Neuron (in vitro differentiated cells): ENCODE measurements around the gene RPL10.
"Not testable (repeated sequence)": the region's sequence is repeated elsewhere in the genome, so short reads cannot be mapped to it uniquely, and the experiment has no call there.

Source experiments
- H2AFZ ChIP-seq: one replicate; pipeline ENCODE4 v1.6.1; 2013; ENCODE audit warnings: low read depth, mild to moderate bottlenecking, inconsistent platforms, low read length, moderate library complexity
- H3K27me3 ChIP-seq: one replicate; pipeline ENCODE4 v1.6.1; 2013; ENCODE audit warnings: low read length; ENCODE audit not compliant: insufficient read depth
- H3K36me3 ChIP-seq: one replicate; pipeline ENCODE4 v1.6.1; 2013; ENCODE audit warnings: low read length; ENCODE audit not compliant: insufficient read depth
- H3K4me1 ChIP-seq: one replicate; pipeline ENCODE4 v1.6.1; 2013; ENCODE audit warnings: low read length; ENCODE audit not compliant: insufficient read depth
- H3K4me3 ChIP-seq: 2 replicates; pipeline ENCODE4 v1.5.1; 2013; ENCODE audit warnings: mild to moderate bottlenecking, low read length, moderate library complexity
- H3K9me3 ChIP-seq: one replicate; pipeline ENCODE4 v1.6.1; 2013; ENCODE audit warnings: low read length

The RPL10 gene

GRCh38 chrX:154388649-154389048 is 9.5 kb upstream of the RPL10 start:
- not testable (repeated sequence) for H2AFZ ChIP-seq, H3K4me1 ChIP-seq, H3K9me3 ChIP-seq, H3K27me3 ChIP-seq, H3K36me3 ChIP-seq, H3K4me3 ChIP-seq

- H3K9me3 ChIP-seq, H3K27me3 ChIP-seq, H2AFZ ChIP-seq, H3K4me1 ChIP-seq, H3K4me3 ChIP-seq, H3K36me3 ChIP-seq: not testable (repeated sequence)
These were observed 8.1 kb upstream of the RPL10 start for GRCh38 chrX:154389812-154390747.

DNA sequence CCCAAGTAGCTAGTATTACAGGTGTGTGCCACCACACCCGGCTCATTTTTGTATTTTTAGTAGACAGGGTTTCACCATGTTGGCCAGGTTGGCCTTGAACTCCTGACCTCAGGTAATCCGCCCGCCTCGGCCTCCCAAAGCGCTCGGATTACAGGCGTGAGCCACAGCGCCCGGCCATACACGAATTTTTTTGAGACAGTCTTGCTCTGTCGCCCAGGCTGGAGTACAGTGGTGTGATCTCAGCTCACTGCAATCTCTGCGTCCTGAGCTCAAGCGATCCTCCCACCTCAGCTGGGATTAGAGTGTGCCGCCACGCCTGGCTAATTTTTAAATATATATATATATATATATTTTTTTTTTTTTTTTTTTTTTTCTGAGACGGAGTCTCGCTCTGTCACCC is 1.8 kb upstream of the RPL10 start:
- not testable (repeated sequence) for H3K4me3 ChIP-seq, H2AFZ ChIP-seq, H3K27me3 ChIP-seq, H3K9me3 ChIP-seq
- H3K36me3 ChIP-seq, result peaks cover 21% of the 10 kb centered on the region
- peaks cover 15% of the 10 kb centered on the region for H3K4me1 ChIP-seq

DNA sequence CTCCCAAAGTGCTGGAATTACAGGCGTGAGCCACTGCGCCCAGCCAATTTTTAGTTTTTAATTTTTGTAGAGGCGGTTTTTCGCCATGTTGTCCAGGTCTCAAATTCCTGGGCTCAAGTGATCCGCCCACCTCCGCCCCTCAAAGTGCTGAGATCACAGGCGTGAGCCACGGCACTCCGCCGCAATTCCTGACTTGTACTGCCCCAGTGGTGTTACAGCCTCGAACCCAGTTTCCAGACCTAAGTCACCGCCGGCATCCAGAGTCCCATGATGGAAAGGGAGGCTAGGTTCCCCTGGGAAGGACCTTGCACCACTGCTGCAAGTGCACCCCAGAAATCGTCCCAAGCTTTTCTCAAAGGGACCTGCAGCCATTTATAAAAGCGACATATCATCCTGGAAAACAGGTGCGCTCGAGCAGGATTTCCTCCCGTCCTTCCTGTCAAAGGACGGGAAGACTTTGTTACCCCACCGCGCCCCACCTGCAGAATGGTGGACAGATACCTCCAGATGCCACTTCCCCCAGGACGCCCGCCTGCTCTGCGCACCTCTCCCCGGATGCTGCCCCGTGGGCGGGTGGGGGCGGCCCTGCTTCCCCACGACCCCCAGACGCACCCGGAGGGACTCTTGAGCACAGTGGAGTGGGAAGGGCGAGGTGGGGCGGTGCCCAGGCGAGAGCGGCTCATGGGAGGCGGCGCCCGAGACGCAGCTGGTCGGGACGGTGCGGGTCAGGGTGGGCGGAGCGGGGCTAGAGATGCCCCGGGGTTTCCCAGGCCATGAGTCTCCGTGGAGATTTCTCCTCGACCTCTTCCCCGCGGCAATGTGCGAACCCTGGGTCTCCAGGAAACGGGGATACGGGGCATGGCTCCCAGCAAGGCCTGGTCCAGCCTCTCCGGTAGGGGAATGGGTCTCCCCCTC is 947 bp upstream of the RPL10 start:
- H3K27me3 ChIP-seq, result no peaks in the 10 kb centered on the region
- peak overlapping the region; percentile 95 for H3K4me3 ChIP-seq
- no peaks in the 10 kb centered on the region for H3K9me3 ChIP-seq
- H3K36me3 ChIP-seq, result peaks cover 21% of the 10 kb centered on the region
- no peak overlapping the region for H2AFZ ChIP-seq
- H3K4me1 ChIP-seq, result peaks cover 15% of the 10 kb centered on the region

GRCh38 chrX:154398668-154399526 is 720 bp downstream of the RPL10 start:
- Histone ChIP-seq H3K36me3 (peaks cover 21% of the 10 kb centered on the region), H3K4me1 (peaks cover 15% of the 10 kb centered on the region), H2AFZ (no peak overlapping the region), H3K27me3 (no peaks in the 10 kb centered on the region), H3K9me3 (no peaks in the 10 kb centered on the region), H3K4me3 (peak overlapping the region; percentile 95)

- Histone ChIP-seq H3K36me3 (peaks cover 21% of the 10 kb centered on the region), H2AFZ (no peak overlapping the region), H3K27me3 (no peaks in the 10 kb centered on the region), H3K9me3 (no peaks in the 10 kb centered on the region), H3K4me1 (peaks cover 15% of the 10 kb centered on the region), H3K4me3 (peak overlapping the region; percentile 95)
These were observed 1.6 kb downstream of the RPL10 start for GRCh38 chrX:154399527-154400368.

GRCh38 chrX:154400369-154400817 is 2.2 kb downstream of the RPL10 start:
- not testable (repeated sequence) for H3K4me3 ChIP-seq, H3K9me3 ChIP-seq, H2AFZ ChIP-seq, H3K27me3 ChIP-seq
- Histone ChIP-seq H3K4me1 (peaks cover 15% of the 10 kb centered on the region), H3K36me3 (peaks cover 21% of the 10 kb centered on the region)

DNA sequence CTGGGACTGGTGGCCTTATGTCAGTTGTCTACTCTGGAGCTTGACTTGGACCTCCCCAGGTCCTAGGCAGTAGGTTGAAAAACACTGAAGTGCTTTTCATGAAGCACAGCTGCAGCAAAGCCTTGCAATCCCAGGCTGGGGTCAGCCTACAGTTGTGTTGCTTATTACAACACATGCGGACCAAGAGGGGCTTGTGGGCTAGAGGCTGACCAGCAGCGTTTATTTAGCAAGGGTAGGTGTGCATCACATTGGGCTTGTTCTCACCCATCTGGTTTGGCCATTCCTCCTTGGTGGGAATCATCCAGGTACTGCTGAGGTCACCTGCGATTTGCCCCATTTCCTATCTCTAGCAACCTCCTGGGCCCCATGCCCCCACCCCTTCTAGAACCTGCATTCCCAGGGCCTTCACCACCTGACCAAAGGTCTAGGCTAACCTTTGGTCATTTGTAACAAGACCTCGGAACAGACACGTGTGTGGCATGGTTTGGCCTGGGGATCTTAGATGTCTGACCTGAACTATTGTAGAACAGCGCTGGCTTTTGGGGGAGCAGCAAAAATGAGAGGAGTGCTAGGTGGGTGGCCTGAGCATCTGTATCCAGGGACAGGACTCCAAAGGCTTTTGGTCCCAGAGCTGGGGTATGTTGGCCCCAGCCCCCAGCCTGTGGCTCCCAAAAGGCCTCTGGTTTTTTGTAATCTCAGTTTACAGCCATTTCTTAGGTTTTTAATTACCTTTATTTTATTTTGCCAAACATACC is 3.0 kb downstream of the RPL10 start:
- H2AFZ ChIP-seq, result no peak overlapping the region
- H3K4me3 ChIP-seq, result no peak overlapping the region
- no peaks in the 10 kb centered on the region for H3K27me3 ChIP-seq
- H3K9me3 ChIP-seq, result no peaks in the 10 kb centered on the region
- H3K36me3 ChIP-seq, result peaks cover 21% of the 10 kb centered on the region
- H3K4me1 ChIP-seq, result peaks cover 15% of the 10 kb centered on the region

- no peaks in the 10 kb centered on the region for H3K9me3 ChIP-seq
- H2AFZ ChIP-seq, result no peak overlapping the region
- no peak overlapping the region for H3K4me3 ChIP-seq
- peaks cover 15% of the 10 kb centered on the region for H3K4me1 ChIP-seq
- H3K27me3 ChIP-seq, result no peaks in the 10 kb centered on the region
- H3K36me3 ChIP-seq, result peaks cover 21% of the 10 kb centered on the region
These were observed 3.9 kb downstream of the RPL10 start for GRCh38 chrX:154401918-154402621.

GRCh38 chrX:154402622-154403127 is 4.5 kb downstream of the RPL10 start:
- H3K4me3 ChIP-seq, result no peak overlapping the region

GRCh38 chrX:154403192-154403591 is 5.0 kb downstream of the RPL10 start:
- H3K27me3 ChIP-seq, result no peaks in the 10 kb centered on the region
- H3K36me3 ChIP-seq, result peaks cover 21% of the 10 kb centered on the region
- H3K4me3 ChIP-seq, result no peak overlapping the region
- H3K4me1 ChIP-seq, result peaks cover 13% of the 10 kb centered on the region
- no peak overlapping the region for H2AFZ ChIP-seq
- H3K9me3 ChIP-seq, result no peaks in the 10 kb centered on the region

More at GRCh38 chrX:154402622-154403127, 4.5 kb downstream of the RPL10 start:
- Histone ChIP-seq H3K27me3 (no peaks in the 10 kb centered on the region), H3K4me1 (peaks cover 13% of the 10 kb centered on the region), H2AFZ (no peak overlapping the region), H3K9me3 (no peaks in the 10 kb centered on the region), H3K36me3 (peaks cover 21% of the 10 kb centered on the region)
